Measurements from ENCODE around the gene FGGY.

Gene FGGY

DNA sequence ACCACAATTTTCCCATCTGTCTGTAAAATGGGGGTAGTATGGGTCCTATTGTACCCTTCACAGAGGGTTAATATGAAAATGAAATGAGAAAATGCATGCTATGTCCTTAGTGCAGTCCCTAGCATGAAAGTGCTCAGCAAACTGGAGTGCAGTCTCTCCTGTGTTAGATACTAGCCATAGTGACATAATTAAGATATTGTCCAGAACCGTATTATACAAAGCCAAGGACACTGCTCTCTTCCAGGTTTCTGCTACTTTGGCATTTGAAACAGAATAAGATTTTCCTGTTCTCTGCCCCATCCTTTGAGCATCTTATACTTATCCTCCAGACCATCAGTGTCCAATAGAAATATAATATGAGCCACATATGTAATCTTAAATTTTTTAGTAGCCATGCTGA lies 213.4 kb downstream of the FGGY start:
- no peaks in the 10 kb centered on the region for H3K9me3 ChIP-seq (ENCODE audit: low read length)
- H3K36me3 ChIP-seq (ENCODE audit: insufficient read depth, low read length), result no peaks in the 10 kb centered on the region
- no peak overlapping the region for H3K4me3 ChIP-seq (ENCODE audit: low read length)
- H2AFZ ChIP-seq (ENCODE audit: low read depth, low read length), result no peak overlapping the region
- peaks cover 10% of the 10 kb centered on the region for H3K4me1 ChIP-seq (ENCODE audit: insufficient read depth, low read length)
- no peaks in the 10 kb centered on the region for H3K27me3 ChIP-seq (ENCODE audit: insufficient read depth, low read length)

DNA sequence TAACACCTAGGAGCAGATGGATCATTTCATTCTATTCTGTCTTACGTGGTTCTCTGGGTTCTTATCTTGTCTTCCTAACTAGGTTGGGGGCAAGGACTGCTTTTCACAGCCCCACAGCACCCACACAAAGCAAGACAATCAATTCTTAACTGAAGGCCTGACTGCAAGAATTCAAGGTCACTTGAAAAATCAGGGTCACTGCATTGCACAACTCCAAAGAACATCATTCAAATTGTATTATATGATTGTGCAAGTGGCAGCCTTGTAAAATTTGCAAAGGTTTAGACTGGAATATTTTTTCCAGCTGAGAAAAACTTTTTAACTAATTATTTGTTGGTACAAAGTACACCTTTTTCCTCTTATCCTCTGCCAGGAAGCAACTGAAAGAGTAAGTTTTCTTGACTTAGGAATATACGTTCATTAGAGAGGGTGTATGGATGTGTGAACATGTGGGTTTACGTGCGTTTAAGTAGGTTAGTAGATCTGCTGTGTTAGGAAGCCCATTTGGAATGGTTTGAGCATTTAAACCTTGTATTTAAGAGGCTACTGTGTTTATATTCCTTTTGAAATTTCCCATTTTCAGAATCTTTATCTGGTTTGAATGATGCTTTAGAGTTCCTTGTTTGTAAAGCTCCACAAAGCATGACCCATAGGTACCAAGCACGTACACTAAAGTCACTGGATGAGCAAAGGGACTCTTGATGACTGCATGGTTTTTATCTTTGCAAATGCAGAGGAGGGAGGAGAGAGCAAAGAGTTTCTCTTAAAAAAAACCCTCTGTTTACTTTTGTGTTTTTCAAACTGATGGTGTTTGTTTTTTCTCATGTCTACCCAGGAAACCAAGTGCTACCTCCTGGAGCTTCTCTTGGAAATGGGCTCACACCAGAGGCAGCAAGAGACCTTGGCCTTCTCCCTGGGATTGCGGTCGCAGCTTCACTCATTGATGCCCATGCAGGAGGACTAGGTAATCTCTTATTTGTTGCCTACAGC lies 214.9 kb downstream of the FGGY start:
- H3K9me3 ChIP-seq (ENCODE audit: low read length), result no peaks in the 10 kb centered on the region
- no peak overlapping the region for H2AFZ ChIP-seq (ENCODE audit: low read depth, low read length)
- H3K27me3 ChIP-seq (ENCODE audit: insufficient read depth, low read length), result no peaks in the 10 kb centered on the region
- H3K4me1 ChIP-seq (ENCODE audit: insufficient read depth, low read length), result peaks cover 12% of the 10 kb centered on the region
- H3K36me3 ChIP-seq (ENCODE audit: insufficient read depth, low read length), result no peaks in the 10 kb centered on the region
- no peak overlapping the region for H3K4me3 ChIP-seq (ENCODE audit: low read length)

DNA sequence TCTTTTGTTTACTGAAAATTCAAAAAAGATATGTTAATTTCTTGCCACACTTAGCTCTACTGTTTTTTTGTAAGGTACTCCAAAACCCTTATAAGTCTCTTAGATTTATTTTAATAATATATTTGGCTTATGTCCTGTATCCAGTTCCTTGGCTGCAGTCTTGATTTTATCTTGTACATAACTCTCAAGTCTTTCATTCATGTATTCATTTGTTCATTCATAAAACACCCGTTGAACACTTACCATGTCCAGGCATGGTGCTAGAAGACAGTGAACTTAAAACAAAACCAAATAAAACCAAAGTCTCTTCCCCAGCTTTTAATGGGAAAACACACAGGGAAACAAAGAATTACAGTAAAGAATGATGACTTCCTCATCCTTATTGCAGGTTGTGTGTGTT lies 215.8 kb downstream of the FGGY start:
- H2AFZ ChIP-seq (ENCODE audit: low read depth, low read length), result no peak overlapping the region
- H3K4me3 ChIP-seq (ENCODE audit: low read length), result no peak overlapping the region
- H3K4me1 ChIP-seq (ENCODE audit: insufficient read depth, low read length), result peaks cover 12% of the 10 kb centered on the region
- H3K27me3 ChIP-seq (ENCODE audit: insufficient read depth, low read length), result no peaks in the 10 kb centered on the region
- H3K9me3 ChIP-seq (ENCODE audit: low read length), result no peaks in the 10 kb centered on the region
- H3K36me3 ChIP-seq (ENCODE audit: insufficient read depth, low read length), result no peaks in the 10 kb centered on the region

DNA sequence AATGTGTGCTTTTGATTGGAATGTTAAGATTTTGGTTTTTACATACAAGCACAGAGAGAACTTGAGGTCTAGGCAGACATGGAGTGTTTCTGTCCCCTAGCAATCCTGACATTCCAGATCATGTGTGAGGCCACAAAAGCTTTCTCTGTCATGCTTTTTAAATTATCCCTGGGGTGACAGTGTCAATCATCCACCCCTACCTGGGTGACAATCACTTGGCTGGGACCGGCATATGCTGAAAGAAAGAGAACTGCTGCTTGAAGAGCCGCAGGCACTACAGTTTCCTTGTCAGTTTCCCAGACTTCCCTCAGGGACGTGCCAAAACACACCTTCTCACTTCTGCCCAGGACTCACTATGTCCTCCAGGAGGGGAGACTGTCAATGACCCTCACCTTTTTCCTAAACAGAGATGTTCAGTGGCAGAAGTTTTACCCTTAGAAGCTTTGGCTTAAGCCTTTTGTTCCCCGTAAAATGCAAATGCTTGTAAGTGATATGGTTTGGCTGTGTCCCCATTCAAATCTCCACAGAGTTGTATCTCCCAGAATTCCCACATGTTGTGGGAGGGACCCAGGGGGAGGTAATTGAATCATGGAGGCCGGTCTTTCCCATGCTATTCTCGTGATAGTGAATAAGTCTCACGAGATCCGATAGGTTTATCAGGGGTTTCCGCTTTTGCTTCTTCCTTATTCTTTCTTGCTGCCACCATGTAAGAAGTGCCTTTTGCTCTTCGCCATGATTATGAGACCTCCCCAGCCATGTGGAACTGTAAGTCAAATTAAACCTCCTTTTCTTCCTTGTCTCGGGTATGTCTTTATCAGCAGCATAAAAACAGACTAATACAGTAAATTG lies 217.4 kb downstream of the FGGY start:
- H3K9me3 ChIP-seq (ENCODE audit: low read length), result no peaks in the 10 kb centered on the region
- no peaks in the 10 kb centered on the region for H3K27me3 ChIP-seq (ENCODE audit: insufficient read depth, low read length)
- peaks cover 12% of the 10 kb centered on the region for H3K4me1 ChIP-seq (ENCODE audit: insufficient read depth, low read length)
- H2AFZ ChIP-seq (ENCODE audit: low read depth, low read length), result no peak overlapping the region
- H3K4me3 ChIP-seq (ENCODE audit: low read length), result no peak overlapping the region
- no peaks in the 10 kb centered on the region for H3K36me3 ChIP-seq (ENCODE audit: insufficient read depth, low read length)

DNA sequence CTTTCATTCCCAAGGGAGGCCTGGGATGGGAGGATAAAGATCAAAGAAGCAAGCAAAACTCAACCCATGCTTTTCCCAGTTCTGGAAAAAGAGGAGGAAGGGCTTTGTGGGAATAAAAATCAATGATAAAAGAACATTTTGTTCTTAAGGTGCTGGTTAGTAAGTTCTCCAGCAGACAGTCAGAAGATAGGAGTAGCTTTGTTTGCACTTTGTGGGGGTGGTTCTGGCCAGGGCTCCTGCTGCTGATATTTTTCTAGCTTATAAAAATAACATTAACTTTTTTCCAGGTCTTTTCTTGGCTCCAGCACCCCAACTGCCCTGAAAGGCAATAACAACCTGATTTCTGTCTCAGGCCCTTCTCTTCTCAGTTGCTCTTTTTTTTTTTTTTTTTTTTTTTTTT lies 220.0 kb downstream of the FGGY start:
- no peaks in the 10 kb centered on the region for H3K9me3 ChIP-seq (ENCODE audit: low read length)
- H3K27me3 ChIP-seq (ENCODE audit: insufficient read depth, low read length), result no peaks in the 10 kb centered on the region
- no peak overlapping the region for H2AFZ ChIP-seq (ENCODE audit: low read depth, low read length)
- no peak overlapping the region for H3K4me3 ChIP-seq (ENCODE audit: low read length)
- no peaks in the 10 kb centered on the region for H3K36me3 ChIP-seq (ENCODE audit: insufficient read depth, low read length)
- peaks cover 2% of the 10 kb centered on the region for H3K4me1 ChIP-seq (ENCODE audit: insufficient read depth, low read length)

DNA sequence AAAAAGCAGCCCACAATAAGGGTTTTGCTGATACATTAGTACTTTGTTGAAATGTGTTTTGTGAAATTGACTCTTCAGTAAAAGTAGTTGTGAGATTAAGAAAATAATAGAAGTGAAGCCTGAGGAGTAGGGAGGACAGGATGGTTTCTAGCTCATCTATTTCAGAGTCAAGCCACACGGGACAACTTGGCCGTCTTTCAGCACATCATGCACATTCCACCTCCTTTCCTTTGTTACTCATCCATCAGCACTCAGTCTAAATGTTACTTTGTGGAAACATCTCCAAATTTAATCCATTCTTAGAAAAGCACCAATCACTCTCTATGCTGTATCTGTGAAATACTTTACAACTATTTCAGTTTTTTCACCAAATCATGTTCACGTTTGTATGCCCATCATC lies 223.3 kb downstream of the FGGY start:
- Histone ChIP-seq H3K4me1 (ENCODE audit: insufficient read depth, low read length) (peaks cover 2% of the 10 kb centered on the region), H3K9me3 (ENCODE audit: low read length) (no peaks in the 10 kb centered on the region), H3K4me3 (ENCODE audit: low read length) (no peak overlapping the region), H2AFZ (ENCODE audit: low read depth, low read length) (no peak overlapping the region), H3K36me3 (ENCODE audit: insufficient read depth, low read length) (no peaks in the 10 kb centered on the region), H3K27me3 (ENCODE audit: insufficient read depth, low read length) (no peaks in the 10 kb centered on the region)

DNA sequence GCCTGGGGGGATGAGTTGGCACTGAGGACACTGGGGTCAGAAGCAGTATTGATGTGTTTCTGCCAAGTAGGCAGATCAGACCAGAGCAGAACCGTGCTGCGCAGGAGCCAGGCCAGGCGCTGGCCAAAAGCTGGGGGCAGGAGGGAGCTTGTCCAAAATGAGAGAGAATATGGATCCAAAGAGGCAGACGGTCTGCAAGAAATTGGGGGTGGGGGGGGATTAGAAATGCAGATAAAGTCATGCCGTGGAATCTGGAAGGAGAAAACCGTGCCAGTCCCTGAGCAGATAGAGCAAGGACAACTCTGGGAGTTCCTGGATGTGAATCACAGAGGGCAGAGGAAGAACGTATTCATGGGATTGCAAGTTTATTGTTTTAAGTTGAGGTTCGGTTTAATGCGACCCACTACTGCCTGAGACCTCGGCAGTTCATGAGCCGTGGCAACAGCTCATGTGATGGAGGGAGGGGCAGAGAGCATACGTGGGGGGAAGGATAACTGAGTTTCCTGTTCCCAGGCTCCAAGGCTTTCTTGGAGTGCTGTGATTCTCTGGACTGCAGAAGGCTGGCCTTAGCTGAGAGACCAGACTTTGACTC lies 224.0 kb downstream of the FGGY start:
- Histone ChIP-seq H3K36me3 (ENCODE audit: insufficient read depth, low read length) (no peaks in the 10 kb centered on the region), H3K4me3 (ENCODE audit: low read length) (no peak overlapping the region), H3K27me3 (ENCODE audit: insufficient read depth, low read length) (no peaks in the 10 kb centered on the region), H2AFZ (ENCODE audit: low read depth, low read length) (no peak overlapping the region), H3K4me1 (ENCODE audit: insufficient read depth, low read length) (peaks cover 2% of the 10 kb centered on the region), H3K9me3 (ENCODE audit: low read length) (no peaks in the 10 kb centered on the region)

DNA sequence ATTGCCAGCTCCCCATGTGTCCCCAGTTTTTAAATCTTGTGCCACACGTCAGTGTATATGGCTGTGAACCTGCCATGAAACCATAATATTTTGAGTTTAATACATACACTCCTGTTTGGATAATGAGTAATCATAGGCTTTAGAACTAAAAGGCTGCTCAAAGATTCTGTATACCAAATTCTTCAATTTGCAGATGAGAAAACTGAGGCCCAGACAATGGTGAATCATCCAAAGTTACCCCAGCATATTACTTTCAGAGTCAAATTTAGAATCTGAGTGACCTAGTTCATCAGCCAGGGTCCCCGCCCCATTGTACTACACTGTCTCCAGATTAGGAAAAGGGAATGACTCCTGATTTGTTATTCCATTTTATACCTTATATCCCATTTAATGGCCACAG lies 224.6 kb downstream of the FGGY start:
- Histone ChIP-seq H3K9me3 (ENCODE audit: low read length) (no peaks in the 10 kb centered on the region), H2AFZ (ENCODE audit: low read depth, low read length) (no peak overlapping the region), H3K36me3 (ENCODE audit: insufficient read depth, low read length) (no peaks in the 10 kb centered on the region), H3K27me3 (ENCODE audit: insufficient read depth, low read length) (no peaks in the 10 kb centered on the region), H3K4me3 (ENCODE audit: low read length) (no peak overlapping the region), H3K4me1 (ENCODE audit: insufficient read depth, low read length) (peaks cover 2% of the 10 kb centered on the region)

DNA sequence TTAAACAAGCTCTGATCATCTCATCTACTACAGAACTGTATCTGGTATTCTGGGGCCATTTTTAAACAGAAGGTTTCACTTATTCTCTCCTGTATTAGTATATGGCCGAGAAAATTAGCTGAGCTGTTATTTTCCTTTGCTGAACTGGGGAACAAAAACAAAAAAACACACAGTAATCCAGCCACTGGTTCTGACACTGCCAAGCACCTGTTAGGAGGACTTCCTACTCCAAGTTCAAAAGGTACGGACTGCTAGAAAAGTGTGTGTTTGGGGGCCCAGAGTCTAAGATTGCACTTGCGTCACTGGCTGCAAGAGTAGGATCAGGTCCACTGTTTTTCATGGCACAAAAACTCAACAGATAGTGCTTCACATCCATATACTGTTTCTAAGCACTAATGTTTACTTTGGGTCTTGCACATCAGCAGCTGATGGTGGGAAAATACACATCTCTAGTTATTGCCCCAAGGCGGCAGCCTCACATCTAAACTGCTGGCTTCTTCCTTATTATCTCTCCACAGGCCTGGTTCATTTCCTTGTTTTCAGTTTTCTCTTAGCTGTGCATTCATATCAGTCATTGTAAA lies 226.1 kb downstream of the FGGY start:
- Histone ChIP-seq H3K36me3 (ENCODE audit: insufficient read depth, low read length) (no peaks in the 10 kb centered on the region), H3K27me3 (ENCODE audit: insufficient read depth, low read length) (no peaks in the 10 kb centered on the region), H3K4me3 (ENCODE audit: low read length) (no peak overlapping the region), H3K4me1 (ENCODE audit: insufficient read depth, low read length) (no peaks in the 10 kb centered on the region), H2AFZ (ENCODE audit: low read depth, low read length) (no peak overlapping the region), H3K9me3 (ENCODE audit: low read length) (no peaks in the 10 kb centered on the region)

DNA sequence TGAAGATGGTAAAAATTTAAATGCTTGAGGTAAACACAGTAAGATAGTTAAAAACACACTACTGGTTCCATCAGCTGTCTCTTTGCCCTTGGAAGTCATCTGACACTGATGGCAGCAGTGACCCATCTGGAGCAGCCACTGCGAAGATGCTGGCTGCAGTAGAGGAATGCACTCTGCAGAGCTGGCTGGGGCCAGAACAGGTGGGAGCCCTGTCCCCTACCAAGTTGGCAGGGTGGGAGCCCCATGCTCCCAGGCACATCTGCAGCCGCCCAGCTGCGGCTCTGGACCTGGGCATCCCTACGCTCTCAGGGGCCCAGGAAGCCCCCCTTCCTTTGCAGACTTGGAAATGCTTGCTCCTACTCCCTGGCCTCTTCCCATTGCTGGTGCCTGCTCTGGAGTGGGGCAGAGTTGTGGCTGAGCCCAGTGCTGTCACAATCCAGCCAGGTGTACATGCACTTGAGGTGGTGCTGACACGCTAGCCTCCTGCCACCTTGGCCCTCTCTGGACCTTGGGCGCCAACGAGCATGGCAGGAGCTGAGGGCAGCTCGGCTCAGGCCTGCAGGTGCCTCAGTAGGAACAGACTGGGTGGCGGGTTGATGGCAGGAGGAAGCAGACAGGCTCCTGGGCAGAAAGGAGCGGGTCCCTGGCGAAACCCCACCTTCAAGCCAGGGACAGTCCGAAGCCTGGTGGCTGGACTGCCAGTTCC lies 227.0 kb downstream of the FGGY start:
- peaks cover under 1% of the 10 kb centered on the region for H3K4me1 ChIP-seq (ENCODE audit: insufficient read depth, low read length)
- H3K36me3 ChIP-seq (ENCODE audit: insufficient read depth, low read length), result no peaks in the 10 kb centered on the region
- no peak overlapping the region for H2AFZ ChIP-seq (ENCODE audit: low read depth, low read length)
- H3K27me3 ChIP-seq (ENCODE audit: insufficient read depth, low read length), result no peaks in the 10 kb centered on the region
- no peaks in the 10 kb centered on the region for H3K9me3 ChIP-seq (ENCODE audit: low read length)
- H3K4me3 ChIP-seq (ENCODE audit: low read length), result no peak overlapping the region

DNA sequence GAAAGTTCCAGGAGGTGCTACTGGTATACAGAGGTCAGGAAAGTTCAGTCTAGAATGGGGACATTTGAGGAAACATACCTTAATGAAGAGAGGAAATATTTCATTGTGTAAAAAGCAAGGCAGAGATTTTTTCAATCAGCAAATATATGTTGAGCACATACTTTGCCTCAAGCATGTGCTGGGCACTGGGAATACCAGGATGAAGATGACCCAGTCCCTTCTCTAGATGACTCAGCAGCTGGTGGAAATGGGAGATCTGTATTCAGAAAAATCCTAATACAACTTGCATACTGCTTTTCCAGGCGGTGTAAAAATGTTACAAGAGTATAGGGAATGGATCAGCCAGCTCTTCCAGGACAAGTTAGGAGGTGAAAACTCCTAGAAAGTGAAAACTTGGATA lies 229.3 kb downstream of the FGGY start:
- no peaks in the 10 kb centered on the region for H3K36me3 ChIP-seq (ENCODE audit: insufficient read depth, low read length)
- H3K9me3 ChIP-seq (ENCODE audit: low read length), result no peaks in the 10 kb centered on the region
- no peak overlapping the region for H2AFZ ChIP-seq (ENCODE audit: low read depth, low read length)
- H3K4me1 ChIP-seq (ENCODE audit: insufficient read depth, low read length), result peaks cover 6% of the 10 kb centered on the region
- no peaks in the 10 kb centered on the region for H3K27me3 ChIP-seq (ENCODE audit: insufficient read depth, low read length)
- no peak overlapping the region for H3K4me3 ChIP-seq (ENCODE audit: low read length)

DNA sequence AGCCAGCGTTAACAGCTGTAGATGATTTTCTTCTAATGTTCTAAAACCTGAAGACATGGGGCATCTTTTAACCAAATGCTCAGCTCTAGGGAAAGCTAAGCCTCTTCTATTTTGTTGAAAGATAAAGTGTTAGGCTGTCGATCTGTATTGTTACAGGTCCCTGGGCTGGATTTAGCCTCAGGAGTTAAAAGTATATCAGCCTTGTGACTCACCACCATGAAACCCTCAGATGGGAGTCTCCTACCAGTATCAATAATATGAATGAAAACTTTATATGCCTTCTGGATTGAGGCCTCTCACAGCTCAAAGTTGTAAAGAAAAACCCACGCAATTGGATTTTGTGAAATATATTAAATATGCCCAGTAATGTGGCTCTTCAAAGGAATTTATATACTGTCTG lies 231.6 kb downstream of the FGGY start:
- Histone ChIP-seq H3K36me3 (ENCODE audit: insufficient read depth, low read length) (no peaks in the 10 kb centered on the region), H2AFZ (ENCODE audit: low read depth, low read length) (no peak overlapping the region), H3K27me3 (ENCODE audit: insufficient read depth, low read length) (no peaks in the 10 kb centered on the region), H3K4me1 (ENCODE audit: insufficient read depth, low read length) (peaks cover 6% of the 10 kb centered on the region), H3K9me3 (ENCODE audit: low read length) (no peaks in the 10 kb centered on the region), H3K4me3 (ENCODE audit: low read length) (no peak overlapping the region)
